Measurements from ENCODE around the gene FAM89A.
A peak's percentile ranks its signal among the peaks of the same experiment; 100 is the strongest.

The FAM89A gene

GRCh38 chr1:230987448-230987847, 52.6 kb downstream of the FAM89A start:
- DNase-seq (ENCODE audit: low spot score), result peak; percentile 45

GRCh38 chr1:230986976-230987375, 53.1 kb downstream of the FAM89A start:
- peak; percentile 80 for DNase-seq (ENCODE audit: low spot score)

DNA sequence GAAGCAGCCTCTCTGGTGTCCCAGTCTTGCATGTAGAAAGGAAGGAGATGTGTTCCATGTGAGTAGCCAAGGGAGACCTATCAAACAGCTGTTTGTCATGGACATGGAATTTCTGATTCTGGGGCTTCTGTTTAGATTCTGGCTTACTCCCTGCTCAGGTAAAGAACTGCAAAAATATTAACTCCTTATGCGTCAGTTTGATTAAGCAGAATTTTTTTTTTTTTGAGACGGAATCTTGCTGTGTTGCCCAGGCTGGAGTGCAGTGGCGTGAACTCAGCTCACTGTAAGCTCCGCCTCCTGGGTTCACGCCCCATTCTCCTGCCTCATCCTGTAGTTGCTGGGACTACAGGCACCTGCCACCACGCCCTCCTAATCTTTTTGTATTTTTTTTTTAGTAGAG, 54.3 kb downstream of the FAM89A start:
- DNase-seq (ENCODE audit: low spot score), result no peak

GRCh38 chr1:230984622-230985515, 55.2 kb downstream of the FAM89A start:
- DNase-seq (ENCODE audit: low spot score), result peak; percentile 44

GRCh38 chr1:230983811-230984210, 56.2 kb downstream of the FAM89A start:
- no peak for DNase-seq (ENCODE audit: low spot score)

GRCh38 chr1:230982696-230983095, 57.4 kb downstream of the FAM89A start:
- DNase-seq (ENCODE audit: low spot score), result no peak

DNA sequence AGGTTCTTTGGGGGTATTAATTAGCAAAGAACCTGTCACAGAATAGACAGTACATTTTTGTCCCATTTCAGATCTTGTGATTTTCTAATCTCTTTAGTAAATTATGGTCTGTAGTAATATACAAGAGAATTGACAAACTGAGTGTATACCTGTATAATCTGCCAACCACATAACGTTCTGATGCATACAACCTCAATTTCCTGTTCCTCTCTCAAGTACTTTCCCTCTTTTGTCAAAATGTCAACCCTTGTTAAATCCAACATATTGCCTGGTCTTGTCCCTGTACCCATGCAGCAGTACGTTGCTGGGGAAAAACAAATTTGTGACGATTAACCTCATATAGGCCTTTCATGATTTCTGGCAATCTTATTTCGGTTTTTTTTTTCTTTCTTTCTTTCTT, 60.1 kb downstream of the FAM89A start:
- DNase-seq (ENCODE audit: low spot score), result no peak

DNA sequence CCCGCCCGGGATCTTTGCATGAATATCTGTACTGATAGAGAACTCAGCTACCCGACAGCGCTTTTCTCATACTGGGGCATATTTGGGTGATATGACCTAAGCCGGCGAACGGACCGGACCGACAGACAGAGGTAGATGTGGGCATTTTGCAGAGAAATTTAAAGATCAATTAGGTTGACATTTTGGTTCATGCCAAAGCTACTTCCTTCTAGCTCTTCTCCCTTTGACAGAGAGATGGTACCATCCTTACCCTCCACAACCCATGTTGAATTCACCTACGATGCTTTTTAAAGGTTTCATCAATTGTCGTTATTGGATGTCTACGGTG, 60.7 kb downstream of the FAM89A start:
- no peak for DNase-seq (ENCODE audit: low spot score)

DNA sequence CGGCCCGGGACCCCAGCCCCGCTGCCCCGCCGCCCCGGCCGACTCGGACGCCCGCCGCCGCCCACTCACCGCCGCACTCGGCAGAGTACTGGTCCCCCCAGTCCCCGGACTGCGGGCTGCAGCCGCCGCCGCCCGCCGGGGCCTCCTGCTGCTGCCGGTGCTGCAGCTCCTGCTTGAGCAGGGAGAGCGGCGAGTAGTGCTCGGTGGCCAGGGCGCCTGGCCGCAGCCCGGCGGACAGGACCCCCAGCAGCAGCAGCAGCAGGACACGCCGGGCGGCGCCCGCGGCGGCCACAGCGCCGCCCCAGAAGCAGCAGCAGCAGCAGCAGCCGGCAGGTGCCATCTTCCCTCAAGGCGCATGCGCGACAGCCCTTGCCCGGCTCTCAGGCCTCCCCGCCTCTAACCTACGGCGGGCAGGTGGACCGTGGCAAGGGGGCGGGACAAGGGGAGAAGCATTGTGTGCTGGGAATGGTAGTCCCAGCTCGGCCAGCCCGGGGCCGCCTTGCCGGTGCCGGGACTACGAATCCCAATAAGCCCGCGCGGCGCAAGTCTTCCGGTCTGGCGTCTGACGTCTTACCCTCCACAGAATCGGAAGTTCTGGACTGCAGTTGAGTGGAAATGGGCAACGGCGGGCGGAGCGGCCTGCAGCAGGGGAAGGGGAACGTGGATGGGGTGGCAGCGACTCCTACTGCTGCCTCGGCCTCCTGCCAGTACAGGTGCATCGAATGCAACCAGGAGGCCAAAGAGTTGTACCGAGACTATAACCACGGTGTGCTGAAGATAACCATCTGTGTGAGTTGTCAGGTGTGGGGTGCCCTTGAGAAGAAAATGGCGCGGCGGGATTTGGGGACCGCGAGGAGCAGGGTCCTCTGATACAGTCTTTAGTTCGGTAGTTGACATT, 61.3 kb downstream of the FAM89A start, which contains the start of the genes ARV1 and TTC13:
ARV1 (plus strand) TSS at position 604 of the 898 bp plus-strand sequence; CDS start at position 616, 12 bp downstream.
TTC13 (minus strand) TSS at position 371 of the 898 bp plus-strand sequence; CDS start at position 340, 31 bp downstream.
- peak; percentile 99 for DNase-seq (ENCODE audit: low spot score)

DNA sequence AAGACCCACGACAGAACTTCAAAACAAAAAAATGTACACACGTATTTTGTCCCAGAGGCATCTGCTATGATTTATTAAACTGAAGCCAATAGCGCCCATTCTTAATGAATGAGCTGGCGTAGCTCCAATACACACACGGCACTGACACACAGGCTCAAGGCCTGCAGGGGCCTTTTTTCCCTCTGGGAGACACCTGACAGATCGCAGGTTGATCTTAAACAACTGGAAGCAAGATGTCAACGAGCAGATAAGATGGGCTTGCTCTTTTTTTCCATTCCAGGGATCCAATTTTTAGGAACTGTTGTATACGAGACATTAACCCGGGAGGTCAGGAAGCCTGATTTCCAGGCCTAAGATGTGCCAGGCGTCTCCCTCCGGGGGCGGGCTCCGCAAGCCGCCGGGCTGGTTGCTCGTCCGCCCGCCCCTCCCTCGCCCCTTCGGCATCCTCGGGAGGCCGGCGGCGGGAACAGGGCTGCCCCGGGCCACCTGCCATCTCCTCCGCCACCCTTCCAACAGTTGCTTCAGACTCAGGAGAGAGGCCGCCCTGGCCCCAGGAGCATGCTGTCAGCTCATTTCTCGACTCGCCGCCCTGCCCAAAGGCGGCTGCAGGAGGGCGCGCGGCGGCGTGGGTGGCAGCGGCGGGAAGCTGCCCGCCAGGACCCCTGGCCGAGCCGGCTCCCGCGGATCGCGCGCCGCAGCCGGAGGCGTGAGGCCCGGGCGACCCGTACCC, 62.1 kb downstream of the FAM89A start:
- DNase-seq (ENCODE audit: low spot score), result peak; percentile 49

- DNase-seq (ENCODE audit: low spot score), result peak; percentile 46
Observed at GRCh38 chr1:230976825-230977747, 63.0 kb downstream of the FAM89A start.

GRCh38 chr1:230976360-230976759, 63.7 kb downstream of the FAM89A start:
- DNase-seq (ENCODE audit: low spot score), result no peak

DNA sequence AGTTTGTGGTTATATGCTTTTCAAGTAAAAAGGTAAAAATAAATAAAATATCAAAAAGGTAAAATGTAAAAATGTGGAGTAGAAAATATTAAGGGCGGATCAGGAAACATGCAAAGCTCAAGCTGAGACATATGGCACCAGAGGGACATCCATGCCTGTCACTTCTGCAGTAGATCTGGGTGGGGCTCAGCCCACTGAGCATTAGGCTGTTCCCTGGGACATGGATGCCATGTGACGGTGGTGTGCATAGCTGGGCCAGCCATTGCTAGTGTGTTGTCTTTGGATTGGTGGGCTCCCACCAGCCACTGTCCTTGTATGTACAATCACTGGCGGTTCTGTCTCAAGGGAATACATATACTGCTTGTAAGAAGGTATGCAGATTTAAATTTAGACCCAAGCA, 64.4 kb downstream of the FAM89A start:
- DNase-seq (ENCODE audit: low spot score), result no peak

DNA sequence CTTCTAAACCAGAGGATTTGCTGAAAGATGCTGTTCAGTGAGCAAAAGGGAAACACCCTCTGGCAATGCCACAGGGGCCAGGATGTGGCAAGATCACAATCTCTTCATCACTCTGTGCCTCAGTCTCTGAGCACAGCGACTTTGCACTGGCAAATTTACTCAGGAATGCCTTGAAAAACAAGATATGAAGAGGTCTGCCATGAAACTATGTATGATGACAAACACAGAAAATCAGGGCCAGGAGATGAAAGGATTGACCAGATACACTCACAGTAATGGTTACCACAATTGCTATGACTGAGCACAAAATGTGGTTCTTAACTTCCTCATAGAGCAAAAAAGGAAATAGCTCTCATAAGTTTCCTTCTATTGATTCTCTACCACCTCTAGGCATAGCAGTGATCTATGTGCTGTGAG, 67.2 kb downstream of the FAM89A start:
- DNase-seq (ENCODE audit: low spot score), result peak; percentile 42

DNA sequence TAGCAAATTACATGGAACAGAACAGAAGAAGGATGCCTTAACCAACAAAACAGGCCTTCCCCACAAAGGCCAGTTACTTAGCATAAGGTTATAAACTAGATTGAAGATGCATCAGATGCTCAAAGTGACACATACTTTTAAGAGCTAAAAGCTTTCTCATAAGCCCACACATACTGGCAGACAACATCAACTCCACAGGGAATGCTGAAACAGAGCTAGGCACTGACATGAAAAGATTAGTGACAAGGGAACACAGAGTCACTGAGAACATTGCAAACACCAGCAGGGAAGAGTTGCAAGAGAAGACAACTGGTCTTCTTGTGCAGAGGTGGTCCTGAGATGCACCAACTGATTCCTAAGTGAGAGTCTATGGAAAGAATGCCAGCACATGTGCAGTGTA, 68.3 kb downstream of the FAM89A start:
- DNase-seq (ENCODE audit: low spot score), result no peak

GRCh38 chr1:230970432-230970831, 69.6 kb downstream of the FAM89A start:
- DNase-seq (ENCODE audit: low spot score), result no peak

Measured in pons (tissue), 1 donor.